GM18909 (cell line): ENCODE data around the gene GPBP1L1.

ENCODE experiments used
- ATAC-seq: cut with Tn5 transposase; IDR thresholded peaks from one replicate; pipeline ENCODE4 v1.9.1; 2021; ENCODE audit warnings: mild to moderate bottlenecking; ENCODE audit not compliant: unreplicated experiment, poor library complexity

The GPBP1L1 gene

DNA sequence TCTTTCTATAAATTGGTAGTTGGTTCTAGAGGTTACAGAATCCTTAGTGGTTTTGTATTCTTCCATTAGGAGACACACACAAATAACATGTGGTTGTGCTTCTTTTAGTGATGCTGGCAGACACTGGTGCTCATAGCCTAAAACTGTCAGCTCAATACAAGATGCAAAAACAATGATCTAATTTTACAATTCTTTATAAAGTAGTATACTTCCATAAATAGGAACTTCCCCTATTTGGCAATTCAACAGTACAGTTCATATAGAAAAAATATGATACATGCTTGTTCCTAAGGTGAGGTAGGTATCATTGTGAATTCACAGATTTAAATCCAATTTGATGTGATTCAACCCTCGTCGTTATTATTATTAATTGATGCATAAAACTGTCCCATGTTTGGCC lies 41.7 kb downstream of the GPBP1L1 start:
- ATAC-seq = no peak

DNA sequence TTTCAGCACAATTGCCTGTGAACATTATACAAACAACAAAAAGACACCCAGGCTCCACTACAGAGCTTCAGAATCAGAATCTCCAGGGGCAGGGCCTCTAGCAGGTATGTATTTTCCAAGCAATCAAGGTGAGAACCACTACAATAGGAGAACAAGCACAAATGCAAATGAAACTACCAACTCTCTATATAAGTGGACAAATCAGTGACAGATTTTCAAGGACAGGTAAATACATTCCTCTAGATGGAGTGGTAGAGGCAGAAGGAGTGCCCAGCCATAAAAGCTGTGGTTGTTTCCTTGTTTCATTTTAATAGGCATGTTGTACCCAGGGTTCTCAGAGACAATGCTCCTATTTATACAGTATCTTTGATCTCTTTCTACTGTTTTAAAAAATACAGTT lies 42.4 kb downstream of the GPBP1L1 start:
- ATAC-seq = no peak

DNA sequence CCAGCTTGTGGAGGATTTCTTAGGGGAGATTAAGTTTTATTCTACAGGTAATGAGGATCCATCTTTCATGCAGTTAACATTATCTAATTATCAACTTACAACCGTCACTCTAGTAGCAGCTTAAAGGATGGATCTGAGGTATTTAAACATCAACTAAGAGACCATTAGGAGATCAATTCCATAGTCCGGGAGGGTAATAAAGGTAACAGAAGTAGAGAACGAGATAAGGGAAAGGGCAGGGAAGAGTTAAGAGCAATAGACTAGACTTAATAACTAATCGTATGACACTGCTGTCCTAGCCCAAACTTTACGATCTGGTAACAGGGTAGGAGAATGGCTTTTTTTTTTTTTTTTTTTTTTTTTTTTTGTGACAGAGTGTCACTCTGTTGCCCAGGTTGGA lies 43.0 kb downstream of the GPBP1L1 start:
- no peak for ATAC-seq

DNA sequence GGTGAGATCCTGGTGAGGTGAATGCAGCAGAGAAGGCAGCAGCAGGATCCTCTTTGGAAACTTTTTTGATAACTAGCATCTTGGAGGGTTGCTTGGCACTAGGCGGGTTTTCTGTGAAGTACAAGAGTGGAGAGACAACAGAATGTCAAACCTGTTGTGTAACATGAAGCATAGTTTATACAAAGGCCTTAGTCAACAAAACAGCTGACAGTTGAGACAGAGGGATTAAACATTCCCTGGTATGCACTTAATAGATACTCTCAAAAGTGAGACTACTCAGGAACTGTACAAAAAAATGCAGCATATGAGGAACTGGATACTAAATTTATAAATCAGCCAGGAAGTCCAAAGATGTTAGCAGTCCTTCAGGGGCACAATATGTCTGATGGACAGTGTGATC lies 46.0 kb downstream of the GPBP1L1 start:
- no peak for ATAC-seq

DNA sequence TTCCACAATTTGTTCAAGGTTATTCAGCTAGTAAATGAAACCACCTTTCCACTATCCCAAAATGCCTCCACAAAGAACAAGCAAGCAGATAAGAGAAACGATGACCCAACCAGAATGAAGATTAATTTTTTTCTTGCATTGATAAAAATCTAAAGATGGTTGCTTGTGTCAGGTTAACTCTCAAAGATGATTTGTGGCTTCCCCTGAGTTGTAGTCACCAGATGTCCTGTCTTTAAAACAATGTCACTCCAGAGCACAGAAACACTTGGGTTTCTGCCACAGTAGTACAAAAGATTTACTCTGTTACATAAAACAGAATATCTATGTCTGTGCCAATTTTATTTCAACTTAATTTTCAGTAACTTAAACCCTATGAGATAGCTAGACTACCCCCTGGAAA lies 51.1 kb downstream of the GPBP1L1 start:
- no peak for ATAC-seq

DNA sequence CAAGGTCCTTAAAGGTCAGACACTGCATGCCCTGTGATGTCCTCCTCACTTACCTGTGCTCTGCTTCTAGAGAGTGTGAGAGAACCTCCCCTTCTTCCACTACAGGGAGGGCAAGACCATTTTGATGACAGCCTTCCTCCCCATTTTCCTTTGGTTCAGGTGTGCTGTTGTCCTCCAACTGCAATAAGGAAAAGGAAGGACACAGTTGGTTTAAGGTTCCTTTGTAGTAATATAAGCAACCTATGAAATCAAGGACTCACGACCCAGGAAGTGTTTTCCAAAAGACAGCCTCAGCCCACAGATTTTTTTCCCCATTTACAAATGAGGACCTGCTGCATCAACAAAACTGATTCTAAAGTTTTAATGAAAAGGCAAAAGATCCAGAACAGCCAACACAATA lies 55.9 kb downstream of the GPBP1L1 start:
- no peak for ATAC-seq

DNA sequence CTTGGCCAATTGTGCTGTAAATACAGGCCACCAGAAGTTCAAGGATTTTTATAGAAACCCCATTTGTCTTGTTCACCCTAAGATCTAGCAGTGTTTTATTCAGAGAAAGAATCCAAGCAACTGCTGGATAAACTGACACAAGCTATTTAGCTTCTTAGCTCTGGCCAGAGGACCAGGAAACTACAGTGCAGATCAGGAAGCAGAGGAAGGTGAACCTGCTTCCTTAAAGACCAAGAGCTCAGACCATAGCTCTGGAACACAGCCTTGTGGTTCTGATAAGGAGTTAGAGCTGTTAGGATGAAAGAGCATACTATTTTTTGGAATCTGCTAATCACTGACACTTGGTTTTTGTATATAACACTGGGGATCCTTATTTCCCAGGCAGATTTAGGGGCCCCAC lies 57.3 kb downstream of the GPBP1L1 start:
- ATAC-seq = no peak

DNA sequence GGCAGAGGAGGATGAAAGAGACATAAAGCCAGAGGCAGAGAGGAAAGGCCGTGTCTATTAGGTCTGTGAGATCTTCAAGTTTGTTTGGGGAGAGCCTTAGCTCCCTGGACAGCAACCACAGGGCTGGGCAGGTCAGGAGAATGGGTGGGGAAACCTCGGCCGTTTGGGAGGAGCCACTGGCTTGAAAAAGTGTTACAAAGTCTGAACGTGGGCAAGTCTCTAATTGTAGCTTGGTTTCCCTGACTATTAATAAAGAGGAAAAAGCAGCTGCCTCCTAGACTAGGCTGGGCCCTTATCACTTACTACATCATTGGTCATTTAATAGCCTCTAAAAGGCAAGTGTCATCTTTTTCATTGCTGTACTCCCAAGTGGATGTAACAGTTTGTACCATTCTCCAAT lies 62.4 kb downstream of the GPBP1L1 start, which contains the start of gene CCDC17:
TSS of gene CCDC17 (minus strand) at position 83 of the 400 bp plus-strand sequence. CDS start 145 bp downstream, outside the sequence.
- no peak for ATAC-seq

DNA sequence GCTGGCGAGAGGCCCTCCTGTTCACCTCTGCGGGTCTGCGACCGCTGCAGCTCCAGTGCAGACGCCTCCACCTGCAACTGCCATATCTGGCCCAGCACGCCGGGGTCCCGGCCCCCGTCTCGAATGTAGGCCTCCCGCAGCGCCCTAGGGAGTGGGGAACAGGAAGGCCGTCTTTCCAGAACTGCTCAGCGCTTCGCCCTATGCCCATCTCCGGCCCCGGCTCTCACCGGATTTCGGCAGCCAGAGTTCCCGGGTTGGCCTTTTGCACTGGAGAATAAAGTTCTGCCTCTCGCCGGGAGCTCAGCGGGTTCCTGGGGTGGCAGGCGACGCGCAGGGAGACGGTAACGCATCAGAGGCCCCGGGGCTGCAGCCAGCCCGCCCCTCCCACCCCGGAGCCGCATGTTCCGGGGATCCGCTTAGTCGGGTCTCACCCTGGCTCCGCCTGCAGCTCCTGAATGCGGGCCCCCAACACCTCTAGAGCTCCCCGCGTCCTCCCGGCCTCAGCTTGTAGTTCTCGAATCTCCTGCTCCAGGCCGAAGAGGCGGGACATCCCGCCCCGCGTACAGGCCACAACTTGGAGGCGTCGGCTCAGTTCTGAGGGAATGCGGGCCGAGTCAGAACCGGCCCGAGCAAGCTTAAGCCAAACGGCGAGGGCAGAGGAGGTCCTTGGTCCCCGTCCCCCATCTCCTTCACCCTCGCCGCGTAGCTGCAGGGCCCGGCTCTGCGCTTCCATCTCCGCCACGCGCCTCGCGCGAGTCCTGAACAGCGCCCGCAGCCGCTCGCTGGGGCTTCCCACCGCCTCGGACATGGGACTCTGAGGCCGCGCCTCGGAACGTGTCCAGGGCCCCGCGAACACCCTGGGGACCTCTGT lies 63.6 kb downstream of the GPBP1L1 start:
- no peak for ATAC-seq

DNA sequence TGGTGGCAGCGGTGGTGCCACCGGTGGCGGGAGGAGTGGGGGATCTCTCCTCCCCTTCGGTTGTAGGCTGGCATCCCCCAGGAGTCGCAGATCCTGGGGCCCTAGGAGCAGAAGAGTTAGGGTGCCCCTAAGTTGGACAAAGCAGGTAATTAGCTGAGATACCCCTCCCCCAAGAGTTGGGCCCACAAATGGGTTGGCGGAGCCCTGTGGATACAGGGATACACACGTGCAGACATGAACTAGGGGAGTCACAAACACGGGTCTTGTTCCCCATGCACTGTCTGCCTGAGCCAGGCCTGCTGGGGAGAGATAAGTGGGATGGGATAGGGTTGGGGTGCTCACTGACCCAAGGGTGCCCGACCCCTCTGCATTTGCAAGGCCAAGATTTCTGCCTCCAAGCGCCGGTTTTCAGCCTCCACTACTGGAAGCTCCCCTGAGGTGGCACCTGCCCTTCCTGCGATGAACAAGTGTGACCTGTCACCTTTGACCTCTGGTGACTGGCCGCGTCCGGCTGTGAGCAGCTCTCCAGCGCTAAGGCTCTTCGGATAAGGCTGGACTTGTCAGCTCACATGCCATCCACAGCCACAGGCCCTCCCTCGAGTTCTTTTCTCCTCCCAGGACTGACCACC lies 64.3 kb downstream of the GPBP1L1 start:
- ATAC-seq = no peak

DNA sequence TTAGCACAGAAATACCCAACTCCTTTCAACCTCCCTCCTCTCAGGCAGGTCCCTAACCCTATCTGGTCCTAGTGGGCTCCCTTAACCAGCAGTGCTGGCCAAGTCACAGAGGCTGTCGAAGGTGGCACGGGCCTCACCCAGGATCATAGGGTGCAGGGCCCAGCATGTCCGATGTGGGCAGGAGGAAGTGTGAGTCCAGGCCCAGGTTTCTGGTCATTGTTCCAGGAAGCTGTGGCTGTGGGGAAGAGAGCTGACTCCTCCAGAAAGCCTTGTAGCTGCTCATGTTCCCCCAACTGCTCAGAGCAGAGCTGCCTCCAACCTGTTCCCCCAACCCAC lies 64.9 kb downstream of the GPBP1L1 start:
- ATAC-seq = no peak

DNA sequence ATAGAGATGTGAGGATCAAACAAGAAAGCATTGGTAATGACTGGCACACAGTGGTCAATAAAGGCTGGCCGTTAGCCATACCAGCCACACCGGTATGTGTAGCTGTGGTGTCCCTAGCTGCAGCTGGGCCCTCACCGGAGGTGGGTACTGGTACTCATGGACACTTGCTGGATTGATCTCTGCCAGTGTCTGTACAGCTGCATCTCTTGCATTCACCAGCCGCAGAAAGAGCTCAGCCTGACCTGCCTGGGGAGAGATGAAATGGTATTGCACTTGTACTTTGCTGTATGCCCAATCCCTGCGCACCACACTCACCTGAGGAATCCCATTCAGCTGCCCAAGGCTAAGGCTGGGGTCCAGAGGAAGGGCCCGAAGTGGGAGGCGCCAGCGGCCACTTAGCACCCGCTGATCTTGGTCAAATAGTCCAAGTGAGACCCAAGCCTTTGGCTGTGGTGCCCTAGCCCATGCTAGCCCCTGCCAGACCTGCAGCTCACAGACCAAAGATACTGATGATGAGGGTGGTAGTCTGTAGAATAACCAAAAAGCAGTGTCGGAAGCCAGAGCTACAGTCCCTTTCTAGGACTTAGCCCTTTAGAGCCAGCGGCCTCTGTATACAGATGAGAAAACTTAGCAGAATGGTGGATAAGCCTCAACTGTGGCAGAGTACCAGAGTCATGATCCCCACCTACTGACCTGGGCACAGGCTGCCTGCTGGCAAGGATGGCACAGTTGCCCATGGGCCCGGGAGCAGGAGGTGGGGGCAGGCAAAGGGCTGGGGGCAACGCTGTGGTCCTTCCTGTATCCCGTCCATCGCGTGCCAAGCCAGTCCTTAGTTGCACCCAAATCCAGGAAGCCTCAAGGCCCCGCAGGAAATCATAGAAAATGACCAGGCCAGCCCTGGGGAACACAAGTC lies 65.5 kb downstream of the GPBP1L1 start:
- ATAC-seq = no peak

DNA sequence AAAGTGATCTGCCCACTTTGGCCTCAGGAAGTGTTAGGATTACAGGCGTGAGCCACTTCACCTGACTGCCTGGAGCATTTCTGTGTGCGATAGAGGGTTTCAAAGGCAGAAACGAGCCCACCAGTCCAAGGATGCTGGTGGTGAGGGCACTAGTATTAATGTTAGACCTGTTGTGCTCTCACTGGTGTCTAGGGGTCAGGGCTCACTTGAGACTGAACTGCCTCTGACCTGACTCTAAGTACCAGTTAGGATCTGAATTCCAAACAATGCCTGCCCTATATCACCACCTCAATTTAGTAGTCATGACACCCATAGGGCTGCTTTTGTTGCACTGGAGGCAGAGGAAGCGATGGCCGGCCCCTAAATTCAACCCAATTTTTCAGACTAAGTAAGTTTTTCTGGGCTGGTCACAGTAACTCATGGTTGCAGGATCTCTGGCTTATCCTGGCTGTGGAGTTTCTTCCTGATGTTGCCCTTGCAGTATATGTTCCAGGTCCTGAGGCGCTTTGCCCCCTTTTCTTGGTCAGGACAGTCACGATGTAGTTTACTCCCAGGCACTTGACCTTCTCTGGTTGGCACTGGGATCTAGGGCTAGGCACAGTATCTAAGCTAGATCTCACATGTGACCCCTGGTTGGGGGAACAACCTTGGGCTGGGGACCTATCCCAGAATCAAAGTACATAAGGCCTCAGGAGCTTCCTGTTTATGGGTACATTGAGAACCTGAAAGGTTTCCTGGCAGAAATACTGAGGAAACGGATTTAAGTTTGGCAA lies 67.0 kb downstream of the GPBP1L1 start:
- no peak for ATAC-seq

DNA sequence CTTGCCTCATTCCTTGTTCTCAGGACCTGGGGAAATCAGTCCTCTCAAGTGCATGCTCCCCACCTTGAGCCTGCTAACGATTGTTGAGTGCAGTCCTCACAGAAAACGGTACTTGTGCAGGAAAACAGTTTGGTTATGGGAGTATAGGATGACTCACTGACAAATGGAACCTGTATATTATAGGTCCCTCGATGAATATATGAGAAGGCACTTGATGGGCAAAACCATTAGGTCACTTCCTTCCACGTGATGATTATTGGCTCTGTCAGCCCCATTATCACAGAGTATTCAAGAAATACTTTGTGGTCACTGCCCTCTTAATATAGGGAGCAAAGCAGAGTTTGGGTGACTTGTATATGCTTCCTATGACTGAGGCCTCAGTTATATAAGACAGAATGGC lies 68.7 kb downstream of the GPBP1L1 start:
- ATAC-seq = no peak

DNA sequence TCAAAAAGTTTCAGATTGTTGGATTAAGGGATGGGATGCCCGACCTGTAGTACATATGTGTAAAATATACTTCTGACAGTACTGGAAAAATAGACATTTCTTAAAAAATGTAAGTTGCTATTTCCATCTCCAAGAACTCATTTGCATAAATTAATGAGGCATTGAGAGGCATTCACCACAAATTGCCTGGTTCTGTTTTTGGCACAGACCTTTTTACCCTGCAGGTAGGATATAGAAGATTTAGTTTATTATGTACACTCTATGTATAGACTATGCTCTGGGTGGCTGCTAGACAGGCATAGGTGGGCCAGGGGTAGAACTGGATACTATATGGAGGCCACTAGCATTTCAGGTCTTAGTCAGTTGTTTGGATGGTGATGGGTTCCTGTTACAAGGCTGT lies 70.4 kb downstream of the GPBP1L1 start:
- ATAC-seq = no peak

DNA sequence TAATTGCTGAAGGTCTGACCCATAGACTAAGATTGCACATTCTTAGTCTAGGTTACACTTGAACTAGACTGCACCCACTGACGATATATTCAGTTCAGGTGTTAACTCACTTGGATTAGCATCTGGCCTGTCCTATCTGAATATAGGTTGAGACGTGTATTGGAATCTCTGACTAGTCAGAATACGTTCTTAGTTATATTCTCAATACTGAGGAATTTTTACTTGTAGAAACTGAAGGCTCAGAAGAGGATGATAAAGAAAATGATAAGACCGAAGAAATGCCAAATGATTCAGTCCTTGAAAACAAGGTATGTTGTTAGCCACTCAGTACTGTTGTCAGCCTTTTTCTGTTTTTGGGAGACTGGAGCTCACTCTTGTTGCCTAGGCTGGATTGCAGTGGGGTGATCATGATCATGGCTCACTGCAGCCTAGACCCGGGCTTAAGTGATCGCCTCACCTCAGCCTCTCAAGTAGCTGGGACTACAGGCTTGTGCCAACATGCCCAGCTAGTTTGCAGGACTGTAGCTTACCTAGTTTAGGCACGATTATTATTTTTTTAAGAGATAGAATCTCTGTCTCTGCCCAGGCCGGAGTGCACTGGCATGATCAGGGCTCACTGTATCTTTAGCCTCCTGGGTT lies 73.3 kb downstream of the GPBP1L1 start:
- no peak for ATAC-seq

DNA sequence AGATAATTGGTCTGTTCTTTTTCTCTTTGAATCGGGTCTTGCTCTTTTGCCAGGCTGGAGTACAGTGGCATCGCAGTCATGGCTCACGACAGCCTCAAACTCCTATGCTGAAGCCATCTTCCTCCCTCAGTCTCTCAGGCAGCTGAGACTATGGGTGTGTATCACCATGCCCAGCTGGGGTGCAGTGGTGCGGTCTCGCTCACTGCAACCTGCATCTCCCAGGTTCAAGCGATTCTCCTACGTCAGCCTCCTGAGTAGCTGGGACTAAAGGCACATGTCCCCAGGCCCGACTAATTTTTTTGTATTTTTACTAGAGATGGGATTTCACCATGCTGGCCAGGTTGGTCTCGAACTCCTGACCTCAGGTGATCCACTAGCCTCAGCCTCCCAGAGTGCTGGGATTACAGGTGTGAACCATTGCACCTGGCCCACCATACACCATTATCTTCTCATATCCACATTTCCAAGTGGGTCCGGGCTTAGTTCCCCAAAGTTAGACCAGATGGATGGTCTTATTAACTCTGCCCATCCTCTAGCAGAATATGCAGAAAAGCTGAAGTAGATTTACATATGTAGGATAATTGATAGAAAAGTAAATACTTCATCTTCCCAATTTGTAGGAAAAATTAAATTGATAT lies 75.6 kb downstream of the GPBP1L1 start:
- ATAC-seq = no peak

DNA sequence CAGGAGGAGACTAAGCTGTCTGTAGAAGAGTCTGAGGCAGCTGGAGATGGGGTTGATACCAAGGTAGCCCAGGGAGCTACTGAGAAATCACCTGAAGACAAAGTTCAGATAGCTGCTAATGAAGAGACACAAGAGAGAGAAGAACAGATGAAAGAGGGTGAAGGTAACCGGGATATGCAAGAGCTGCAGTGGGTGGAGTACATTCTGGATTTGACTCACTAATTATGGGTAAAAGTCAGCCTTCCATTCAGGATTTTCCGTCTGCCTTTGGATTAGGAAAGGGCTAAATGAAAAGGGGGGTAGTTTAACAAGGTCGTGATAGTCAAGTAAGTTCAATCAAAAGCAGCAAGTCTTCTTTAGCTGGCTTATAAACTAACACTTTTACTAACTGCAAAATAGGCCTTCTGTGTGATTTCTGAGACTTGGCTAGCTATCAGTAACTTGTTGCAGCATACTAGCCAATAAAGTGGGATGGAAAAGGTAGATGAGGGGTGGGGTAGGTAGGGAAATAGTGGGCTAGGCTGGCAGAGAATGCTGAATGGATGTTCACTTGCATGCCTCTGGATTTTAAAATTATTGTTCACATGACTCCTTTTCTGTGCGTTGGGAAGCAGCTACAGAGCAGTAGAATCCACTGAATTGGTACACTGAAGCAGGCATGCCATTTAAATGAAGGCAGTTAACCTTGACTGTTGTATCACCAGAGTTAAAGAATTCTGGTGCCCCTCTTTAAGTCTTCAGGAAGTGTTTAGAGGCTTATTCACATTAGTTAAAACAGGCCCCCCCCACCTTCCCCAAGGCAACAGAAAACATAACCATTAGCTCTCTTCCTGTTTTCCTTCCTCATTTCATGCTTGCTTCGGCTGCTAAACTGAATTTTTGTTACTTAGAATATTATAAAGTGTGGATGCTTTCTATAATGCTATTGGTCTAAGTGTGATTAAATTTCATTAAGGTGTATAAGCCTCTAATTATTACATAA lies 77.9 kb downstream of the GPBP1L1 start:
- no peak for ATAC-seq
